NB4 (cell line): ENCODE results near the gene ZNF644.

ENCODE experiments used
- DNase-seq: peaks from one replicate; pipeline ENCODE4 v3.0.0; 2010; ENCODE audit warnings: low read depth
- H3K4me3 ChIP-seq: one replicate; pipeline ENCODE4 v1.5.1; 2011; ENCODE audit warnings: mild to moderate bottlenecking, low read depth, low read length, moderate library complexity
- MYC ChIP-seq: IDR thresholded peaks from 2 replicates; pipeline ENCODE4 v1.6.1; 2011; ENCODE audit warnings: low read depth, low read length
- POLR2A ChIP-seq: IDR thresholded peaks from 2 replicates; pipeline ENCODE4 v1.6.1; 2011; ENCODE audit warnings: mild to moderate bottlenecking; ENCODE audit not compliant: insufficient read length; ENCODE audit errors: extremely low read depth
- TF ChIP-seq, protein P1 (sequence below): IDR thresholded peaks from one replicate; pipeline ENCODE4 v1.5.1; 2012; ENCODE audit warnings: low read depth, low read length
- TF ChIP-seq, protein P2 (sequence below): IDR thresholded peaks from 2 replicates; pipeline ENCODE4 v1.6.1; 2011; ENCODE audit warnings: low read depth, low read length

ZNF644 gene

DNA sequence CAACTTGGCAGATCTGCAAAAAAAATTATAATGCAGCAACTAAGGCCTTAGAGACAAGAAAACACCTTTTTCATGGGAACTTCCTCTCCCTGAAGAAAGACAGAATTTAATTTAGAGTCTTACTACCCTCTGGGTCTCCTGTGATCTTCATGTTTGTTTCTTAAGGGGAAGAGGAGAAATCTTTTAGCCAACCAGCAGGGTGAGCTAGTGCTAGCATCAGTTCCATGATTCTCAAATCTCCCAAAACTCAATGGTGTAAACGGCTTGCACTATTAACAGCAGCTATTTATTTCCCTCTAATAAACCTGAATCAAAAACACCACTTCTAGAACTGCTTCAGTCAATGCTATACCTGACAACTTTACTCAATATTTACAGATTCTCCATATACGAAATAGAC, 3.8 kb downstream of the ZNF644 start:
- DNase-seq: peak; percentile 47
- TF ChIP-seq, protein P1, sequence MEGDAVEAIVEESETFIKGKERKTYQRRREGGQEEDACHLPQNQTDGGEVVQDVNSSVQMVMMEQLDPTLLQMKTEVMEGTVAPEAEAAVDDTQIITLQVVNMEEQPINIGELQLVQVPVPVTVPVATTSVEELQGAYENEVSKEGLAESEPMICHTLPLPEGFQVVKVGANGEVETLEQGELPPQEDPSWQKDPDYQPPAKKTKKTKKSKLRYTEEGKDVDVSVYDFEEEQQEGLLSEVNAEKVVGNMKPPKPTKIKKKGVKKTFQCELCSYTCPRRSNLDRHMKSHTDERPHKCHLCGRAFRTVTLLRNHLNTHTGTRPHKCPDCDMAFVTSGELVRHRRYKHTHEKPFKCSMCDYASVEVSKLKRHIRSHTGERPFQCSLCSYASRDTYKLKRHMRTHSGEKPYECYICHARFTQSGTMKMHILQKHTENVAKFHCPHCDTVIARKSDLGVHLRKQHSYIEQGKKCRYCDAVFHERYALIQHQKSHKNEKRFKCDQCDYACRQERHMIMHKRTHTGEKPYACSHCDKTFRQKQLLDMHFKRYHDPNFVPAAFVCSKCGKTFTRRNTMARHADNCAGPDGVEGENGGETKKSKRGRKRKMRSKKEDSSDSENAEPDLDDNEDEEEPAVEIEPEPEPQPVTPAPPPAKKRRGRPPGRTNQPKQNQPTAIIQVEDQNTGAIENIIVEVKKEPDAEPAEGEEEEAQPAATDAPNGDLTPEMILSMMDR: peak; percentile 34
- TF ChIP-seq, protein P2, sequence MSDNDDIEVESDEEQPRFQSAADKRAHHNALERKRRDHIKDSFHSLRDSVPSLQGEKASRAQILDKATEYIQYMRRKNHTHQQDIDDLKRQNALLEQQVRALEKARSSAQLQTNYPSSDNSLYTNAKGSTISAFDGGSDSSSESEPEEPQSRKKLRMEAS: no peak
- H3K4me3 ChIP-seq: peak overlapping the region; percentile 9

DNA sequence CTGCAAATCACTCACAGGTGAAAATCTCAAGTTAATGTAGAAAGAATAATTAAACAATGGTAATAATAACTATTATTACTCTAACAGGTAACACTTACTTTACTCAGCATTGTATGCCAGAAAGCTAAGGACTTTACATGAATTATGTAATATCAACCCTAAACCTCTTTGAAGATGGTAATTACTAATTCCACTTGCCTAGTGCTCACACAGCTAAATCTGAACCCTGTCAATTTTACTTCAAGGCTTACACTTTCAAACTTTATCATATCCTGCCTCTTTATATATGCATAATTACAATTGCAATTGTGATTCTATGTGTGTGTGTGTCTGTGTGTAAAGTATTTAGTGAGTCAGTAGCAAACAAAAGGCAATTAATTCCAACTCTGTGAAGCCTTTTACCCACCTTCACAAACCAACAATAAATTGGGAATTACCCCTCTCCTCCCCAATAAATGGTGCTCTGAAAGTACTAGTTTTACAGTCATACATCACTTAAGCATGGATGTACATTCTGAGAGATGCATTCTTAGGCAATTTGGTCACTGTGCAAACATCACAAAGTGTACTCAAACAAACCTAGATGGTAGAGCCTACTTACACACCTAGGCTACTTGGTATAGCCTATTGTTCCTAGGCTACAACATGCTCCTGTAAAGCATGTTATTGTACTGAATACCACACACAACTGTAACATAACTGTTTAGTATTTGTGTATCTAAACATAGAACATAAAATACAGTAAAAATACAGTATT, 5.9 kb downstream of the ZNF644 start:
- no peak for DNase-seq

DNA sequence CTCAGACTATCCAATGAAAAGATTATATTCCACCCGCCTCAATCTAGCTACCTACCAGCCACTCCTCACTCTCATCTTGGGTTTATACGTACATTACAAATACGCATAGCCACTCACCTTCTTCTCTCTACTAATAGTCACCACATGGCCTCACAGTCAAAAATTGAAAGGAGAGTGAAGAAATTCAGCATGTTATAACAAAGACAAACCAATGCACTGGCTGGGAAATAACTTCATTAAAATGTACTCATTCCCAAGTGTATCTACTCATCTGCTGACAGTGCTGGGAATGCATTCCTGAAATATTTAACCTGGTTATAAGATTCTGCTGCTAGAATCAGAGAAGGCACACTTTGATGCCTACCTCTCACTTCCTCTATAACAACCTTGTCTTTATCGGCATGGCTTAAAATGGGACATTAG, 6.5 kb downstream of the ZNF644 start:
- H3K4me3 ChIP-seq: no peak overlapping the region
- DNase-seq: no peak
- TF ChIP-seq POLR2A: no peak
- TF ChIP-seq, protein P2: no peak
- TF ChIP-seq, protein P1: no peak
- TF ChIP-seq MYC: no peak

More for the DNA sequence above, 5.9 kb downstream of the ZNF644 start:
- peak overlapping the region; percentile 13 for H3K4me3 ChIP-seq
- TF ChIP-seq, protein P1: no peak
- no peak for TF ChIP-seq POLR2A

DNA sequence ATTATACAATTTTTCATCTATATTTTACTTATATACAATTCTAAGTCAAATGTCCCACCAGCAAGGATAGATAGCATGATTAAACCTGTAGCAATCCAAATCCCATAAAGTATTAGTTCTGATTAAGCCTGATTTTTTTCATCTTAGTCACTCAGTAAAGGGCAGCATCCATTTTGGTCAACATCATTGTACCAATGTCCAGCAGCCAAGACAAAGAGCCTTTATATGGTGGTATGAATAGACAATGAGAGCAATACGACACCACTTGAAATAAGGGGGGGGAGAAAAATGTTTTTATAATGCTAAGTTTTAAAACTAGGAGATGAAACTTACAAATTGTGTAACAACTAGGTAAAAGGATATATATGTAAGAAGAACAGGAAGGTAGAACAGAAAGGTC, 7.4 kb downstream of the ZNF644 start:
- TF ChIP-seq, protein P1: no peak
- TF ChIP-seq MYC (no peak), POLR2A (no peak)
- TF ChIP-seq, protein P2: no peak
- no peak for DNase-seq
- H3K4me3 ChIP-seq: no peak overlapping the region

DNA sequence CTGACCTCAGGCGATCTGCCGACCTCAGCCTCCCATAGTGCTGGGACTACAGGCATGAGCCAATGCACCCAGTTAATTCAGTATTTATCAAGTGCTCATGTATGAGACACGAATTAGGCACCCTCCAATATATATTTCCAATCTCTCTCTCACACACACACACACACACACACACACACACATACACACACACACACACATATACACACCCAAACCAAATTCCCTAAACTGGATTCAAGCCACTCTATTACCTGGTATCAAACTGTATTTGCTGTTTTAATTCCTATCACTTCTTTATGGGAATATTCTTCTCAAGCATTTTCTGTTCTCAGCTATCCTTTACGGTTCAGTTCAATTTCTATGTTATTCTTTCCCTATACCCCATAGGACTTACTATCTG, 8.5 kb downstream of the ZNF644 start:
- H3K4me3 ChIP-seq: no peak overlapping the region
- DNase-seq: no peak
- TF ChIP-seq, protein P1: no peak
- TF ChIP-seq, protein P2: no peak

DNA sequence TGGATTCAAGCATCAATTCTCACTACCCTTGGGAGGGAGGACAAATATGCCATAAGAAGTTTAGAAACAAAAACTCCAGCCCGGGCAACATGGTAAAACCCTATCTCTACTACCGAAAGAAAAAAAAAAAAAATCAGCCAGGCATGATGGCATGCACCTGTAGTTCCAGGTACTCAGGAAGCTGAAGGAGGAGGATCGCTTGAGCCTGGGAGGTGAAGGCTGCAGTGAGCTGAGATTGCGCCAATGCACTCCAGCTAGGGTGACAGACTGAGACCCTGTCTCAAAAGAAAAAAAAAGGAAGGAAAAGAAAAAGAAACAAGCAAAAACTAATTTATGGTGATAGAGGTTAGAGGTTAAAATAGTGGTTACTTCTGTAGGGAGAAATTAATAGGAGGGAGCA, 9.6 kb downstream of the ZNF644 start:
- DNase-seq: no peak
- TF ChIP-seq MYC (no peak), POLR2A (no peak)
- TF ChIP-seq, protein P1: no peak
- TF ChIP-seq, protein P2: no peak
- H3K4me3 ChIP-seq: no peak overlapping the region
